ENCODE results near the gene GSTA1.
"Not testable (repeated sequence)": the region's sequence is repeated elsewhere in the genome, so short reads cannot be mapped to it uniquely, and the experiment has no call there.

The GSTA1 gene

DNA sequence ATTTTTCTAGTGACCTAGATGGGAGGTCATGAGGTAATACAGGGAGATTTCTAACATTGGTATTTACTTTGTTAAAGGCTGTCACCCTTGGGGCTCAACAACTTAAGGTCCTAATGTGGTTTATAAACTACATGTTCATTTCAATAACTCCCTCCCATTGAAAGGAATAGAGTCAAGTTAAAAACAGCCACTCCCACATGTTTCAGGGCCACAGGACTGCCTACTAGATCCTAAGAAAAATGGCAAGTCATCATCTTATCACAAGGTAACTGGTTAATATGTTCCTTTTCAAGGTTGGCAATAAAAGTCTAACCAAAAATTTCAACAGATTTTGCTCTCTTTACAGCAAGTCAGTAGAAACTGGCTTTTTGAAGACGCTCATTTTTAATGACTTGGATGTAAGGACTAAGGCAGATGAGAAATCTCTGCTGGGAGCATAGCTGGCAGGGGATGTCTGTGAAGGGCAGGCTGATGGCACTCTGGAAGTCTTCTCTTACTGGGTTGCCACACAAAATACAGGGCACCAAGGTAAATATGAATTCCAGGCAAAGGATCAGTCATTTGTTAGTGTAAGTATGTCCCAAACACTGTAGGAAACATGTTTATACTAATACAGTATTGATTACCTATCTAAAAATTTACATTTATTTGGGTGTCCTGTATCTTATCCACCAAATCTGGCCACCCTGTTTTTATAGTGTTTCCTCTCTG, 23.6 kb upstream of the GSTA1 start:
- H3K9ac ChIP-seq (ENCODE audit: low read depth, low read length); H3K4me3 ChIP-seq (ENCODE audit: low read length); H3K27ac ChIP-seq (ENCODE audit: low read length); H3K36me3 ChIP-seq (ENCODE audit: insufficient read depth, low read depth, low read length); H3K27me3 ChIP-seq (ENCODE audit: insufficient read depth, low read length); H3K9me3 ChIP-seq (ENCODE audit: insufficient read depth, low read depth, low read length); H3K4me1 ChIP-seq (ENCODE audit: insufficient read depth, low read length): not testable (repeated sequence)

DNA sequence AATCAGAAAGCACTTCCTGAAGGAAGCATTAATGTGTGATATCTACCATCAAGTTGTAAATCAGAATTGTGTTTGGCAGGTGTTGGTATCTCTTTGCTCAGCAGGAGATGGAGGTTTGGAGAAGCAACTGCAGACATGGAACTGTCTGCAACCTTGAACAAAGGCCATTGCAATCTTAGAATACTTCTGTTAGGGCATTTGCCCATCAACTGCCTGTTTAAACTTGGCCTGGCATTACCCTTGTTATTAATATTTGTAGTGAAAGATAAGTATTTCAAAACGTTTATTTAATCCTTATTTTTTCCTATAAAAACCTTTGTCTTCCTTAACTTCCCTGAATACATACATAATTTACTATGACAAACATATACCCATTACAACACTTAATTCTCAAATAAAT, 22.9 kb upstream of the GSTA1 start:
- no peaks in the 10 kb centered on the region for H3K4me1 ChIP-seq (ENCODE audit: insufficient read depth, low read length)
- H3K9me3 ChIP-seq (ENCODE audit: insufficient read depth, low read depth, low read length) = peaks cover 5% of the 10 kb centered on the region; the same call in 1 of the 2 replicates
- no peak overlapping the region for H3K9ac ChIP-seq (ENCODE audit: low read depth, low read length)
- no peak overlapping the region for H3K27ac ChIP-seq (ENCODE audit: low read length)
- H3K4me3 ChIP-seq (ENCODE audit: low read length) = no peak overlapping the region
- H3K27me3 ChIP-seq (ENCODE audit: insufficient read depth, low read length) = no peaks in the 10 kb centered on the region
- no peaks in the 10 kb centered on the region for H3K36me3 ChIP-seq (ENCODE audit: insufficient read depth, low read depth, low read length)

DNA sequence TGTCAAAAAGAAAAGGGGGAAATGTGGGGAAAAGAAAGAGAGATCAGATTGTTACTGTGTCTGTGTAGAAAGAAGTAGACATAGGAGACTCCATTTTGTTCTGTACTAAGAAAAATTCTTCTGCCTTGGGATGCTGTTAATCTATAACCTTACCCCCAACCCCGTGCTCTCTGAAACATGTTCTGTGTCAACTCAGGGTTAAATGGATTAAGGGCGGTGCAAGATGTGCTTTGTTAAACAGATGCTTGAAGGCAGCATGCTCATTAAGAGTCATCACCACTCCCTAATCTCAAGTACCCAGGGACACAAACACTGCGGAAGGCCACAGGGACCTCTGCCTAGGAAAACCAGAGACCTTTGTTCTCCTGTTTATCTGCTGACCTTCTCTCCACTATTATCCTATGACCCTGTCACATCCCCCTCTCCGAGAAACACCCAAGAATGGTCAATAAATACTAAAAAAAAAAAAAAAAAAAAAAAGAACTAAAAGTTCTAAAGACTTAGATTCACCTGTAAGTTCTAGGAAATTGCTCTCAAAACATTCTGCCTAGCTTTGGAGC, 22.4 kb upstream of the GSTA1 start:
- not testable (repeated sequence) for H3K27ac ChIP-seq (ENCODE audit: low read length); H3K9me3 ChIP-seq (ENCODE audit: insufficient read depth, low read depth, low read length); H3K4me3 ChIP-seq (ENCODE audit: low read length); H3K27me3 ChIP-seq (ENCODE audit: insufficient read depth, low read length); H3K36me3 ChIP-seq (ENCODE audit: insufficient read depth, low read depth, low read length); H3K4me1 ChIP-seq (ENCODE audit: insufficient read depth, low read length); H3K9ac ChIP-seq (ENCODE audit: low read depth, low read length)

DNA sequence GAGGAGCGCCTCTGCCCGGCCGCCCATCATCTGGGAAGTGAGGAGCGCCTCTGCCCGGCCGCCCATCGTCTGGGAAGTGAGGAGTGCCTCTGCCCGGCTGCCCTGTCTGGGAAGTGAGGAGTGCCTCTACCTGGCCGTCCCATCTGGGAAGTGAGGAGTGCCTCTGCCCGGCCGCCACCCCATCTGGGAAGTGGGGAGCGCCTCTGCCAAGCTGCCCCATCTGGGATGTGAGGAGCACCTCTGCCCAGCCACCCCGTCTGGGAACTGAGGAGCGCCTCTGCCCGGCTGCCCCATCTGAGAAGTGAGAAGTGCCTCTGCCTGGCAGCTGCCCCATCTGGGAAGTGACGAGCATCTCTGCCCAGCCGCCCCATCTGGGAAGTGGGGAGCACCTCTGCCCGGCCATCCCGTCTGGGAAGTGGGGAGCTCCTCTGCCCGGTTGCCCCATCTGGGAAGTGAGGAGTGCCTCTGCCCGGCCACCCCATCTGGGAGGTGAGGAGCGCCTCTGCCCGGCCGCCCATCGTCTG, 21.7 kb upstream of the GSTA1 start:
- H3K4me1 ChIP-seq (ENCODE audit: insufficient read depth, low read length); H3K27ac ChIP-seq (ENCODE audit: low read length); H3K9ac ChIP-seq (ENCODE audit: low read depth, low read length); H3K36me3 ChIP-seq (ENCODE audit: insufficient read depth, low read depth, low read length); H3K9me3 ChIP-seq (ENCODE audit: insufficient read depth, low read depth, low read length); H3K27me3 ChIP-seq (ENCODE audit: insufficient read depth, low read length); H3K4me3 ChIP-seq (ENCODE audit: low read length): not testable (repeated sequence)

DNA sequence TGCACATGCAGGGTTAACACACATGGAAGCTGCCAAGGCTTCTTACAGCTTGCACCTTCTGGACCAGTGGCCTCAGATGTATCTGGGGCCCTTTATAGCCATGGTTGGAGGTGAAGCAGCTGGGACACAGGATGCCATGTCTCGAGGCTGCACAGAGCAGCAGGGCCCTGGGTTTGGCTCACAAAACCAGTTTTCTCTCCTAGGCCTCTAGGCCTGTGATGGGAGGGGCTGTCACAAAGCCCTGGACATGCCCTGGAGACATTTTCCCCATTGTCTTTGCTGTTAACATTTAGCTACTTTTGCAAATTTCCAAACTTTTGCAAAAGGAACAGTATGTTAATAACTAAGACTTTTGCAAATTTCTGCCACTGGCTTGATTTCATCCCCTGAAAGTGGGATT, 18.2 kb upstream of the GSTA1 start:
- Histone ChIP-seq H3K27me3 (ENCODE audit: insufficient read depth, low read length) (no peaks in the 10 kb centered on the region), H3K9ac (ENCODE audit: low read depth, low read length) (no peak overlapping the region), H3K27ac (ENCODE audit: low read length) (no peak overlapping the region), H3K9me3 (ENCODE audit: insufficient read depth, low read depth, low read length) (peaks cover 5% of the 10 kb centered on the region; the same call in 1 of the 2 replicates), H3K36me3 (ENCODE audit: insufficient read depth, low read depth, low read length) (no peaks in the 10 kb centered on the region), H3K4me3 (ENCODE audit: low read length) (no peak overlapping the region), H3K4me1 (ENCODE audit: insufficient read depth, low read length) (no peaks in the 10 kb centered on the region)

DNA sequence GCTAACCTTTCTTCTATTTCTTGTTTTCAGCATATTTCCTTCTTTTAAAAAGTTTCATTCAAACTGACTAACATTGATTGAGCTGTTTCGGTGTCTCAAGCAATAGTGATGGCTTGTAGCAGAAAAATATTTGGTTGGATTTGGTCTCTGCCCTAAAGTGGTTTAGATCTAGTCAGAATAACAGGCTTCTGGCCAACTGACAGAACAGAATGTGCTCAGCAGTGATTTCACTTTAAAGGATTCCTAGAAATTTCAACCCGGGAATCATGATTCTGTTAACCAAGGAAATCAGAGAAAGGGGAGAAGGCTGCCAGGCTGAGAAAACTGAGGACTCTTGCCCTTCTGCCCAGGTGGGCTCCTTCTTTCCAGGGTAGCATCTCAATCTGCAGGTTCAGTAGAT, 16.6 kb upstream of the GSTA1 start:
- no peak overlapping the region for H3K4me3 ChIP-seq (ENCODE audit: low read length)
- H3K9ac ChIP-seq (ENCODE audit: low read depth, low read length) = no peak overlapping the region
- peaks cover 2% of the 10 kb centered on the region; the same call in 1 of the 2 replicates for H3K9me3 ChIP-seq (ENCODE audit: insufficient read depth, low read depth, low read length)
- H3K27ac ChIP-seq (ENCODE audit: low read length) = no peak overlapping the region
- H3K36me3 ChIP-seq (ENCODE audit: insufficient read depth, low read depth, low read length) = no peaks in the 10 kb centered on the region
- no peaks in the 10 kb centered on the region for H3K4me1 ChIP-seq (ENCODE audit: insufficient read depth, low read length)
- no peaks in the 10 kb centered on the region for H3K27me3 ChIP-seq (ENCODE audit: insufficient read depth, low read length)

DNA sequence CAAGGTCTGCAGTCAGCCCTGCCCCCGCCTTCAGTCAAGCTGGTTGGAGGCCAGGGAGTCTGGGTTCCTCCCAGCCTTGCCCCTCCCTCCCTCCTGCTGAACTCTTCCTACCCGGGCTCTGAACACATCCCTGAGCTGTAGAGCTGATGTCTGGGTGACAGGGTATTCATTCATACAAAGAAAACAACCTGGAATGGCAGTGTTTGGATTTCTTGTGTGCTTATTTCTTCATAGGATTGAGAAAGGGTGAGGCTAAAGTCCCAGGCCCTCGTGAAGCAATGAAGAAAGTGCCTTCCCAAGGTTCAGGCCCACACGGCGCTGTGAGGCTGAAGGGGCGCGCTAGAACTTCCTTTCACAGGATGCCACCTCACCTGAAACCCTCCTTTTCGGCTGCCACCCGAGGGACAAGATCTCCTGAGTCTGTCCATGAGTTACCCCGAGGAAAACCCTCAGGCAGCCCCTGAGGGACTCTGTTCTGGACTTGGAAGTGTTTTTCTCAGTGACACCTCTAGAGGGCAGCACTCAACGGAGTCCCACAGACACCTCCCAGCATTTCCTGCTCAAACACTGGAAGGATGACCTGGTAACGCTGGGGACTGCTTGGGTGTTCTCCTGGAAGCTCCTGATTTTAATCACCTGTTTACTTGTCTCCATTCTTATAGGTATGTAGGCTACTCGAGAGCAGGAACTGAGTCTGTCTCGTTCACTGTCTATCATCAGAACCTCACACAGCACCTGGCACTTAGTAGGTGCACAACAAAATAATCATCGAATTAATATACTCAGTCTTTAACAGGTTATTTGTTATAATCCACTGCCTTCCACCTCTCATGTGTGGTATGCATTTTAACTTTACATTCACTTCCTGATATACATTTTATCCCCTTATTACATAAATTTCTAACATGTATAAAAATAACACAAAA, 11.8 kb upstream of the GSTA1 start:
- Histone ChIP-seq H3K36me3 (ENCODE audit: insufficient read depth, low read depth, low read length) (no peaks in the 10 kb centered on the region), H3K4me3 (ENCODE audit: low read length) (no peak overlapping the region), H3K9ac (ENCODE audit: low read depth, low read length) (no peak overlapping the region), H3K27ac (ENCODE audit: low read length) (no peak overlapping the region), H3K9me3 (ENCODE audit: insufficient read depth, low read depth, low read length) (no peaks in the 10 kb centered on the region), H3K4me1 (ENCODE audit: insufficient read depth, low read length) (no peaks in the 10 kb centered on the region), H3K27me3 (ENCODE audit: insufficient read depth, low read length) (no peaks in the 10 kb centered on the region)

DNA sequence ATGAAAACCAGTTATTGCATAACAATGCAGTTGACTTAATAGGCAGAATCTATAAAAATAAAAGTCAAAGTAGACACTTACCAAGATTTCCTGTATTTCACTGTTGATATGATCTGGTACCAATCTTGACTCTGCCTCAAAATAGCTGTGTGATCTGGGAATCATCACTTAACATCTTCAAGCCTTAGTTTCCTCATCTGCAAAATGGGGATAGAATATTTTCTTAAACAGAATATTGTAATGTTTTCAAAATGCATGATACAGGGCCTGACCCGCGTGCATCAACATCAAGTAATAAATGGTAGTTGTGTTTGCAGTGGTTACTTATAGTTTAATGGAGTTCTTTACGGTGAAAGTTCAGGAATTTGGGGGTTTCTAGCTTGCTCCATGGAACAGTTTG, 10.9 kb upstream of the GSTA1 start:
- H3K27ac ChIP-seq (ENCODE audit: low read length); H3K4me3 ChIP-seq (ENCODE audit: low read length); H3K9ac ChIP-seq (ENCODE audit: low read depth, low read length); H3K4me1 ChIP-seq (ENCODE audit: insufficient read depth, low read length); H3K36me3 ChIP-seq (ENCODE audit: insufficient read depth, low read depth, low read length); H3K27me3 ChIP-seq (ENCODE audit: insufficient read depth, low read length); H3K9me3 ChIP-seq (ENCODE audit: insufficient read depth, low read depth, low read length): not testable (repeated sequence)

DNA sequence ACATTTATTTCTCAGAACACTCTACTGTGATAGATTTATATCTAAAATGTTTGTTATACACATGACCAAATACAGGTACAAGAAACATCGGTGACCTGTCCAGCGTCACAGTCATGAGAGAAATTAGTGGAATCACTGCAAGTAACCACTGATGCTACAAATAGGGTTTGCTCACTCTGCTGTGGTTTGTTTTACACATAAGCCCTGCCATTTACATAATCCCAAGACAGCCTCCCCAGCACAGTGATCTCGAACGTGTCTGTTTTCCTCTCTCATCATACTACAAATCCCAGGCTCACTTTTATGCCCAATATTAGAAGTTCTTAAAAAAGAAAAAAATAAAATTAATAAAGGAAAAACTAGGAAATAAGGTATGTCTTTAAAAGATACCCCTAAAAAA, 6.2 kb upstream of the GSTA1 start:
- not testable (repeated sequence) for H3K9me3 ChIP-seq (ENCODE audit: insufficient read depth, low read depth, low read length); H3K27me3 ChIP-seq (ENCODE audit: insufficient read depth, low read length); H3K4me3 ChIP-seq (ENCODE audit: low read length); H3K27ac ChIP-seq (ENCODE audit: low read length); H3K36me3 ChIP-seq (ENCODE audit: insufficient read depth, low read depth, low read length); H3K9ac ChIP-seq (ENCODE audit: low read depth, low read length); H3K4me1 ChIP-seq (ENCODE audit: insufficient read depth, low read length)

DNA sequence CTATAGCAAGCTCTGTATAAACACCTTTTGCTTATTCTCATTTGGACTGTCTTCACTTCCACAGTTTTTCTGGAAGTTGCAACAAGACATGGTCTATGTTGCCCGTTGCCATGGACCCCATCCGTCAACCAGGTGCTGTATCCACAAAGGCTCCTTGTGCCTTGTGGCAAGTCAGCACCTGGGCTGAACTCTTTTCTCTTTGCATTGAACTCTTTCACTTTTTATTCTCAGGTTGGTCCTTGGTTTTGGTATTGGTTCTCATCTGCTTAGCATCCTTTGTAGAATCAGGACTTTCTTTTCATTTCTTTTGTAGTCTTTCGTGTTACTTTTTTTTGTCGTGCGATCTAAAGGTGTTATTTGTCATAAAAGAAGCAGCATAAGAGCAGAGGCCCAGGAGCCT, 5.0 kb upstream of the GSTA1 start:
- Histone ChIP-seq H3K4me1 (ENCODE audit: insufficient read depth, low read length) (no peaks in the 10 kb centered on the region), H3K36me3 (ENCODE audit: insufficient read depth, low read depth, low read length) (no peaks in the 10 kb centered on the region), H3K4me3 (ENCODE audit: low read length) (no peak overlapping the region), H3K27me3 (ENCODE audit: insufficient read depth, low read length) (no peaks in the 10 kb centered on the region), H3K27ac (ENCODE audit: low read length) (no peak overlapping the region), H3K9me3 (ENCODE audit: insufficient read depth, low read depth, low read length) (no peaks in the 10 kb centered on the region), H3K9ac (ENCODE audit: low read depth, low read length) (no peak overlapping the region)

DNA sequence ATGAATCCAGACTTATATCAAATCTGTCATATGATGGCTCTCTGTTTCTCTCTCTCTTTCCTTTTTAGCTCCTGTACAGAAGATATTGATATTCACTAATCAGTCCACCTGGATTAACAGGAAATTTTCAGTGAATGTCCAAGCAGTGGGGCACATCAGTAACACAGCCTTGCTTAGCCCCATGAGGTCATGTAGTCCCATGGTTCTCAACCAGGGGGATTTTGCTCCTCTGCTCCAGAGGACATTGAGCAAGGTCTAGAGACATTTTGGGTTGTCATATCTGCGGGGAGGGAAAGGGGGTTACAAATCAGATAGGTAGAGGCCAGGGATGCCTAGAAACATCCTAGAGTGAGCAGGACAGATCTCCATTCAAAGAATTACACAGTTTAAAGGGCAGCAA, 810 bp downstream of the GSTA1 start:
- Histone ChIP-seq H3K9ac (ENCODE audit: low read depth, low read length) (no peak overlapping the region), H3K9me3 (ENCODE audit: insufficient read depth, low read depth, low read length) (no peaks in the 10 kb centered on the region), H3K36me3 (ENCODE audit: insufficient read depth, low read depth, low read length) (no peaks in the 10 kb centered on the region), H3K4me1 (ENCODE audit: insufficient read depth, low read length) (no peaks in the 10 kb centered on the region), H3K4me3 (ENCODE audit: low read length) (no peak overlapping the region), H3K27ac (ENCODE audit: low read length) (no peak overlapping the region), H3K27me3 (ENCODE audit: insufficient read depth, low read length) (no peaks in the 10 kb centered on the region)

All from iPS-20b (cell line).